GM10248 (cell line): ENCODE measurements around the gene CACNG1.

Experiments
- CTCF ChIA-PET: fragments of 300-600 bp; sonication (Branson Sonifier 250); formaldehyde crosslinking; extraction: SDS; loops from one replicate; lab custom pipeline; 2021; ENCODE audit warnings: antibody characterized with exemption; lab: Yijun Ruan, JAX
- POLR2A ChIA-PET: fragments of 350-650 bp; sonication (Branson Sonifier 250); formaldehyde crosslinking; extraction: SDS; loops from one replicate; lab custom pipeline; 2020; ENCODE audit warnings: antibody characterized with exemption; lab: Yijun Ruan, JAX
- DNase-seq: peaks from one replicate; pipeline ENCODE4 v3.0.0; 2012; ENCODE audit errors: extremely low spot score
- CTCF ChIP-seq: IDR thresholded peaks from 2 replicates; pipeline ENCODE4 v1.5.1; 2012; ENCODE audit warnings: mild to moderate bottlenecking, low read depth; ENCODE audit errors: extremely low read depth, missing control alignments, control extremely low read depth

Gene CACNG1

GRCh38 chr17:67022451-67022810, 21.9 kb upstream of the CACNG1 start:
- TF ChIP-seq CTCF: no peak
- DNase-seq: no peak
- ChIA-PET POLR2A (no interaction called here), CTCF (no interaction called here)

- no peak for DNase-seq
- POLR2A ChIA-PET: no interaction called here
- CTCF ChIA-PET: interaction anchor here (1.4 kb wide), 1 partner anchor 8 kb away, joined by 4 read pairs; no protein-coding TSS in a partner anchor
- no peak for TF ChIP-seq CTCF
Measured at GRCh38 chr17:67024736-67025135, 19.6 kb upstream of the CACNG1 start.

GRCh38 chr17:67025216-67025792, 19.1 kb upstream of the CACNG1 start:
- DNase-seq: no peak
- ChIA-PET CTCF (interaction anchor here (1.4 kb wide), 1 partner anchor 9 kb away, joined by 4 read pairs; no protein-coding TSS in a partner anchor), POLR2A (no interaction called here)
- TF ChIP-seq CTCF: no peak

- TF ChIP-seq CTCF: no peak
- CTCF ChIA-PET: no interaction called here
- POLR2A ChIA-PET: no interaction called here
- no peak for DNase-seq
Measured at GRCh38 chr17:67026341-67026740, 18.0 kb upstream of the CACNG1 start.

- CTCF ChIA-PET: no interaction called here
- no peak for TF ChIP-seq CTCF
- DNase-seq: no peak
- POLR2A ChIA-PET: no interaction called here
Measured at GRCh38 chr17:67027031-67027628, 17.2 kb upstream of the CACNG1 start.

- ChIA-PET POLR2A (no interaction called here), CTCF (no interaction called here)
- no peak for TF ChIP-seq CTCF
- DNase-seq: no peak
Measured at GRCh38 chr17:67030641-67031040, 13.7 kb upstream of the CACNG1 start.
